MM.1S (cell line): ENCODE measurements around the gene CAMK4.

Source experiments
- DNase-seq: peaks from one replicate; pipeline ENCODE4 v3.0.0-alpha.2; 2015
- H2AFZ ChIP-seq: fragments of 300-600 bp; sonication (generic); 2 replicates; pipeline ENCODE4 v1.6.0; 2016; ENCODE audit warnings: antibody characterized with exemption, low read length
- H3F3A ChIP-seq: fragments of 300-600 bp; sonication (generic); 2 replicates; pipeline ENCODE4 v1.6.1; 2016; ENCODE audit warnings: mild to moderate bottlenecking, antibody characterized with exemption, low read length, moderate library complexity, mixed read lengths; ENCODE audit not compliant: insufficient read depth
- H3K27ac ChIP-seq: fragments of 300-600 bp; sonication (generic); 2 replicates; pipeline ENCODE4 v1.5.1; 2016; ENCODE audit warnings: mild to moderate bottlenecking, low read length
- H3K27me3 ChIP-seq: fragments of 300-600 bp; sonication (generic); replicated peaks from 2 replicates; pipeline ENCODE4 v1.6.0; 2016; ENCODE audit warnings: low read length; ENCODE audit not compliant: insufficient read depth
- H3K36me3 ChIP-seq: fragments of 300-600 bp; sonication (generic); replicated peaks from 2 replicates; pipeline ENCODE4 v1.6.1; 2016; ENCODE audit warnings: mild to moderate bottlenecking, low read length, mixed read lengths; ENCODE audit not compliant: insufficient read depth
- H3K4me1 ChIP-seq: fragments of 300-600 bp; sonication (generic); 2 replicates; pipeline ENCODE4 v1.6.1; 2016; ENCODE audit warnings: low read length, mixed read lengths
- H3K4me2 ChIP-seq: fragments of 300-600 bp; sonication (generic); 2 replicates; pipeline ENCODE4 v1.6.0; 2016; ENCODE audit warnings: low read depth, low read length
- H3K4me3 ChIP-seq: fragments of 300-600 bp; sonication (generic); 2 replicates; pipeline ENCODE4 v1.5.1; 2016; ENCODE audit warnings: low read length, mixed read lengths
- H3K79me2 ChIP-seq: fragments of 300-600 bp; sonication (generic); 2 replicates; pipeline ENCODE4 v1.6.1; 2016; ENCODE audit warnings: mixed run types, low read length, mixed read lengths
- H3K9ac ChIP-seq: fragments of 300-600 bp; sonication (generic); 2 replicates; pipeline ENCODE4 v1.6.1; 2016; ENCODE audit warnings: low read length, mixed read lengths
- H3K9me2 ChIP-seq: fragments of 300-600 bp; sonication (generic); replicated peaks from 2 replicates; pipeline ENCODE4 v1.6.1; 2016; ENCODE audit warnings: mild to moderate bottlenecking, low read length, mixed read lengths; ENCODE audit not compliant: insufficient read depth
- H3K9me3 ChIP-seq: fragments of 300-600 bp; sonication (generic); replicated peaks from 2 replicates; pipeline ENCODE4 v1.6.1; 2016; ENCODE audit warnings: mild to moderate bottlenecking, low read length, mixed read lengths; ENCODE audit not compliant: insufficient read depth
- H4K20me1 ChIP-seq: fragments of 300-600 bp; sonication (generic); 2 replicates; pipeline ENCODE4 v1.6.1; 2016; ENCODE audit warnings: mild to moderate bottlenecking, low read length, moderate library complexity, mixed read lengths; ENCODE audit not compliant: insufficient read depth
- CTCF ChIP-seq: fragments of 300-600 bp; sonication (generic); IDR thresholded peaks from 2 replicates; pipeline ENCODE4 v1.5.1; 2016; ENCODE audit warnings: antibody characterized with exemption, low read length, mixed read lengths
- EZH2 ChIP-seq: fragments of 300-600 bp; sonication (generic); optimal IDR thresholded peaks from 2 replicates; pipeline ENCODE3; 2017; ENCODE audit warnings: low read depth, mild to moderate bottlenecking, antibody characterized with exemption, low read length, mixed read lengths
- EZH2phosphoT487 ChIP-seq: fragments of 300-600 bp; sonication (generic); IDR thresholded peaks from 2 replicates; pipeline ENCODE4 v1.6.1; 2018; ENCODE audit warnings: antibody characterized with exemption, low read length

Gene CAMK4

GRCh38 chr5:111308951-111309350 lies 84.8 kb downstream of the CAMK4 start:
- Histone ChIP-seq H2AFZ (no peak overlapping the region), H3K79me2 (no peaks in the 10 kb centered on the region), H3K36me3 (no peaks in the 10 kb centered on the region), H3K4me1 (no peaks in the 10 kb centered on the region), H3K27ac (no peak overlapping the region), H3K4me3 (no peak overlapping the region), H3F3A (no peaks in the 10 kb centered on the region), H3K4me2 (no peak overlapping the region), H3K9ac (no peak overlapping the region), H3K27me3 (no peaks in the 10 kb centered on the region), H3K9me3 (no peaks in the 10 kb centered on the region), H3K9me2 (no peaks in the 10 kb centered on the region), H4K20me1 (no peaks in the 10 kb centered on the region)
- TF ChIP-seq EZH2: no peak
- TF ChIP-seq CTCF: no peak
- no peak for TF ChIP-seq EZH2phosphoT487
- DNase-seq: no peak

- Histone ChIP-seq H3K27me3 (no peaks in the 10 kb centered on the region), H3K4me3 (no peak overlapping the region), H3F3A (no peaks in the 10 kb centered on the region), H3K9me2 (no peaks in the 10 kb centered on the region), H2AFZ (no peak overlapping the region), H4K20me1 (no peaks in the 10 kb centered on the region), H3K27ac (no peak overlapping the region), H3K4me2 (no peak overlapping the region), H3K9me3 (no peaks in the 10 kb centered on the region), H3K9ac (no peak overlapping the region), H3K4me1 (no peaks in the 10 kb centered on the region), H3K79me2 (no peaks in the 10 kb centered on the region), H3K36me3 (no peaks in the 10 kb centered on the region)
- no peak for TF ChIP-seq CTCF
- no peak for TF ChIP-seq EZH2phosphoT487
- TF ChIP-seq EZH2: no peak
- no peak for DNase-seq
Observed at GRCh38 chr5:111309384-111309783, 85.2 kb downstream of the CAMK4 start.

GRCh38 chr5:111310711-111311620 lies 86.8 kb downstream of the CAMK4 start:
- Histone ChIP-seq H3K9ac (no peak overlapping the region), H3K27me3 (no peaks in the 10 kb centered on the region), H3K4me1 (no peaks in the 10 kb centered on the region), H3K4me3 (no peak overlapping the region), H3K36me3 (no peaks in the 10 kb centered on the region), H2AFZ (no peak overlapping the region), H3K9me3 (no peaks in the 10 kb centered on the region), H3K79me2 (no peaks in the 10 kb centered on the region), H3K27ac (no peak overlapping the region), H3K9me2 (no peaks in the 10 kb centered on the region), H3F3A (no peaks in the 10 kb centered on the region), H3K4me2 (no peak overlapping the region), H4K20me1 (no peaks in the 10 kb centered on the region)
- TF ChIP-seq EZH2phosphoT487 (no peak), CTCF (no peak), EZH2 (no peak)
- DNase-seq: no peak
